Endothelial cell of umbilical vein (primary cell): Measurements from ENCODE around the gene DAPK3.
A peak's percentile ranks its signal among the peaks of the same experiment; 100 is the strongest.

ENCODE experiments used
- EZH2 ChIP-seq: IDR thresholded peaks from 2 replicates; pipeline ENCODE4 v1.6.1; 2012; ENCODE audit warnings: borderline replicate concordance, low read depth, mild to moderate bottlenecking, moderate library complexity, low read length, inconsistent platforms; ENCODE audit not compliant: severe bottlenecking
- MYC ChIP-seq: IDR thresholded peaks from one replicate; pipeline ENCODE4 v1.6.1; 2011; ENCODE audit warnings: mild to moderate bottlenecking, low read depth, low read length
- POLR2A ChIP-seq: IDR thresholded peaks from 2 replicates; pipeline ENCODE4 v1.6.1; 2012; ENCODE audit warnings: low read depth, mild to moderate bottlenecking, control low read depth, low read length
- POLR2AphosphoS5 ChIP-seq: IDR thresholded peaks from 2 replicates; pipeline ENCODE4 v1.6.1; 2012; ENCODE audit warnings: low read depth, mild to moderate bottlenecking, control low read depth, low read length, moderate library complexity; ENCODE audit not compliant: insufficient read depth
- TF ChIP-seq, protein P1 (sequence below), 2 donors: IDR thresholded peaks; 1 replicate in 1 of 2; 2 replicates in 1 of 2; pipeline ENCODE4 v1.5.1; 2011; ENCODE audit warnings: low read length in 2 of 2, mild to moderate bottlenecking in 2 of 2, moderate library complexity in 2 of 2, control low read depth in 1 of 2, inconsistent platforms in 1 of 2, low read depth in 1 of 2; ENCODE audit not compliant: insufficient read depth in 1 of 2; ENCODE audit errors: extremely low read depth in 1 of 2

DNA sequence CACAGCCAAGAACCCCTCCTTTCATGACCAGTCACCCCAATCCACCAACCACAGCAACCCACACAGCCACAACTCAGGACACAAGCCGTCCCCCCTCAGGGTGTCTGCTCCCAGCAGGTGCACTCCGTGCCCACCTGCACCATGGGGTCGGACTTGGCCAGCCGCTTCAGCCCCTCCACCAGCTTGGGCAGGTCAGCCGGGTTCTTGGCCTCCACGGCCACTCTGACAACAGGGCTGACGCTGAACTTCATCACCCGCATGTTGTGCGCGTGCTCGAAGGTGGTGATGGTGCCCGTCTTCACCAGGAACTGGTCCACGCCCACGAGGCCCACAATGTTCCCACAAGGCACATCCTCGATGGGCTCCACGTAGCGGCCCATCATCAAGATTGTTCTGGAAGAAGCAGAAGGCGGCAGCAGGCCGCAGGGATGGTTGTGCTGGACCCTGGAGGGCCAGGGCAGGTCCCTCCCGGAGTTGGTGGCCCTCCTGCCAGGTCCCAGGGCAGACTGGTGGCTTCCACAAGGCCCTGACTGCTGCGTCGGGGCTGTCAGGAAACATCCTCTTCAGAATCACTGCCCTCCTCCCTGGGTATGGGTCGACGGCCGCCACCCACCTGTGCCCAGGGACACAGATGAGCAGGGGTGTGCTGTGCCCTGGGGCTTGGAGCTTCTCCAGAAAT is 8.9 kb upstream of the DAPK3 start:
- TF ChIP-seq POLR2A (no peak), EZH2 (no peak), POLR2AphosphoS5 (peak; percentile 17), MYC (no peak)
- TF ChIP-seq, protein P1, sequence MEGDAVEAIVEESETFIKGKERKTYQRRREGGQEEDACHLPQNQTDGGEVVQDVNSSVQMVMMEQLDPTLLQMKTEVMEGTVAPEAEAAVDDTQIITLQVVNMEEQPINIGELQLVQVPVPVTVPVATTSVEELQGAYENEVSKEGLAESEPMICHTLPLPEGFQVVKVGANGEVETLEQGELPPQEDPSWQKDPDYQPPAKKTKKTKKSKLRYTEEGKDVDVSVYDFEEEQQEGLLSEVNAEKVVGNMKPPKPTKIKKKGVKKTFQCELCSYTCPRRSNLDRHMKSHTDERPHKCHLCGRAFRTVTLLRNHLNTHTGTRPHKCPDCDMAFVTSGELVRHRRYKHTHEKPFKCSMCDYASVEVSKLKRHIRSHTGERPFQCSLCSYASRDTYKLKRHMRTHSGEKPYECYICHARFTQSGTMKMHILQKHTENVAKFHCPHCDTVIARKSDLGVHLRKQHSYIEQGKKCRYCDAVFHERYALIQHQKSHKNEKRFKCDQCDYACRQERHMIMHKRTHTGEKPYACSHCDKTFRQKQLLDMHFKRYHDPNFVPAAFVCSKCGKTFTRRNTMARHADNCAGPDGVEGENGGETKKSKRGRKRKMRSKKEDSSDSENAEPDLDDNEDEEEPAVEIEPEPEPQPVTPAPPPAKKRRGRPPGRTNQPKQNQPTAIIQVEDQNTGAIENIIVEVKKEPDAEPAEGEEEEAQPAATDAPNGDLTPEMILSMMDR (IDR thresholded peaks at IDR 0.05; ENCODE audit: extremely low read depth in 1 of 2, insufficient read depth in 1 of 2, low read depth in 1 of 2, low read length in 2 of 2) = no peak
